HepG2 (cell line): Measurements from ENCODE around the gene CGREF1. TPM values are rescaled to one million over a fixed set of nuclear protein-coding genes. Genes with fewer than 3 reads are reported as not detected.
A peak's percentile ranks its signal among the peaks of the same experiment; 100 is the strongest.

Experiments
- ATAC-seq: fragments of 200-7000 bp; cut with Tn5 transposase; 3 replicates; pipeline ENCODE4 v1.9.1; 2020; ENCODE audit warnings: mild to moderate bottlenecking, moderate library complexity
- BruUV-seq: library from RNA; stranded (reverse); fragments of 400-500 nt; replicated peaks from 2 replicates; lab custom pipeline; 2021; lab: Mats Ljungman, UMichigan
- CTCF ChIA-PET: fragments of 300-600 bp; formaldehyde crosslinking; extraction: SDS; loops from one replicate; lab custom pipeline; 2021; ENCODE audit warnings: low total read pairs, inconsistent platforms, low intra/inter-chr PET ratio; lab: Yijun Ruan, JAX
- POLR2A ChIA-PET: fragments of 350-600 bp; sonication (Branson Sonifier 250); formaldehyde crosslinking; loops from one replicate; lab custom pipeline; 2020; ENCODE audit warnings: antibody characterized with exemption, inconsistent platforms; lab: Yijun Ruan, JAX
- DNase-seq: peaks from one replicate; pipeline ENCODE4 v3.0.0-alpha.2; 2015; ENCODE audit warnings: low spot score
- FAIRE-seq: peaks from 3 replicates; lab custom pipeline; 2011; peaks lifted over from hg19 to GRCh38; lab: Jason Lieb, UNC
- H2AFZ ChIP-seq: one replicate; pipeline ENCODE4 v1.6.1; 2011; ENCODE audit warnings: low read length, inconsistent platforms
- H3K27ac ChIP-seq: fragments of 300-600 bp; 3 replicates; pipeline ENCODE4 v1.8.0; 2011; ENCODE audit warnings: mixed run types, mild to moderate bottlenecking, mixed read lengths, low read length, inconsistent platforms; ENCODE audit not compliant: insufficient read depth; ENCODE audit errors: extremely low read length
- H3K27me3 ChIP-seq, 2 experiments: fragments of 200-600 bp in 1 of 2; 2 replicates in 1 of 2; 3 replicates in 1 of 2; pipeline versions ENCODE4 v1.6.0 to v1.8.0; 2011; ENCODE audit warnings: low read length in 2 of 2, mild to moderate bottlenecking in 2 of 2, moderate library complexity in 2 of 2, inconsistent platforms in 1 of 2; ENCODE audit not compliant: insufficient read depth in 2 of 2, control insufficient read depth in 1 of 2
- H3K36me3 ChIP-seq, 2 experiments: fragments of 200-600 bp in 1 of 2; replicated peaks in 1 of 2; 2 replicates in 1 of 2; 3 replicates in 1 of 2; pipeline versions ENCODE4 v1.5.1 to v1.8.0; 2011; ENCODE audit warnings: low read length in 2 of 2, inconsistent platforms in 1 of 2; ENCODE audit not compliant: insufficient read depth in 2 of 2, control insufficient read depth in 1 of 2
- H3K4me1 ChIP-seq: 2 replicates; pipeline ENCODE4 v1.5.1; 2012; ENCODE audit warnings: low read length, inconsistent platforms; ENCODE audit not compliant: insufficient read depth
- H3K4me2 ChIP-seq: 2 replicates; pipeline ENCODE4 v1.6.0; 2011; ENCODE audit warnings: low read depth, low read length, inconsistent platforms
- H3K4me3 ChIP-seq, 3 experiments: fragments of 200-600 bp in 1 of 3; sonication (generic), shearing (Covaris generic) in 1 of 3; replicated peaks in 1 of 3; 2 replicates each; pipeline ENCODE4 v1.5.1; 2011 to 2016; ENCODE audit warnings: low read length in 3 of 3, inconsistent platforms in 2 of 3, low read depth in 2 of 3, mild to moderate bottlenecking in 2 of 3, control low read depth in 1 of 3, mixed read lengths in 1 of 3; ENCODE audit not compliant: insufficient read depth in 1 of 3
- H3K79me2 ChIP-seq: one replicate; pipeline ENCODE4 v1.6.1; 2011; ENCODE audit warnings: low read length, inconsistent platforms; ENCODE audit not compliant: insufficient read depth
- H3K9ac ChIP-seq: 2 replicates; pipeline ENCODE4 v1.6.0; 2011; ENCODE audit warnings: mild to moderate bottlenecking, low read depth, low read length, inconsistent platforms; ENCODE audit not compliant: insufficient read depth
- H3K9me3 ChIP-seq: 2 replicates; pipeline ENCODE4 v1.5.1; 2012; ENCODE audit warnings: mild to moderate bottlenecking, low read length
- H4K20me1 ChIP-seq: 2 replicates; pipeline ENCODE4 v1.6.0; 2011; ENCODE audit warnings: inconsistent platforms, mild to moderate bottlenecking, low read length, moderate library complexity; ENCODE audit not compliant: insufficient read depth
- BATF2 ChIP-seq: sonication (generic); formaldehyde crosslinking; IDR thresholded peaks from 2 replicates; pipeline ENCODE4 v1.8.0; 2022; ENCODE audit warnings: mild to moderate bottlenecking, missing genetic modification reagents, moderate library complexity
- HIVEP1 ChIP-seq: sonication (generic); formaldehyde crosslinking; IDR thresholded peaks from 2 replicates; pipeline ENCODE4 v1.4.0; 2020; ENCODE audit warnings: mild to moderate bottlenecking, missing genetic modification reagents
- NFKB2 ChIP-seq: sonication (generic); formaldehyde crosslinking; IDR thresholded peaks from 2 replicates; pipeline ENCODE4 v1.4.0; 2020; ENCODE audit warnings: missing genetic modification reagents, borderline replicate concordance
- NR0B2 ChIP-seq: sonication (generic); formaldehyde crosslinking; IDR thresholded peaks from 2 replicates; pipeline ENCODE4 v1.4.0; 2020; ENCODE audit warnings: mild to moderate bottlenecking, missing genetic modification reagents
- POGK ChIP-seq: sonication (generic); formaldehyde crosslinking; conservative IDR thresholded peaks from 2 replicates; pipeline ENCODE4 v1.8.0; 2022; ENCODE audit warnings: mild to moderate bottlenecking, moderate library complexity, missing genetic modification reagents
- SMAD3 ChIP-seq: sonication (generic); formaldehyde crosslinking; IDR thresholded peaks from 2 replicates; pipeline ENCODE4 v1.4.0; 2020; ENCODE audit warnings: missing genetic modification reagents
- TFAP4 ChIP-seq: sonication (generic); IDR thresholded peaks from 2 replicates; pipeline ENCODE4 v1.6.1; 2016; ENCODE audit warnings: low read depth, borderline replicate concordance
- THAP9 ChIP-seq: sonication (generic); formaldehyde crosslinking; IDR thresholded peaks from 2 replicates; pipeline ENCODE4; 2020; ENCODE audit warnings: missing genetic modification reagents, mild to moderate bottlenecking, borderline replicate concordance
- ZNF18 ChIP-seq: sonication (generic); formaldehyde crosslinking; IDR thresholded peaks from 2 replicates; pipeline ENCODE4 v1.8.0; 2022; ENCODE audit warnings: mild to moderate bottlenecking, missing genetic modification reagents; ENCODE audit not compliant: insufficient replicate concordance
- ZNF296 ChIP-seq: sonication (generic); formaldehyde crosslinking; conservative IDR thresholded peaks from 2 replicates; pipeline ENCODE4 v1.5.0; 2020; ENCODE audit warnings: mild to moderate bottlenecking, missing genetic modification reagents
- ZNF607 ChIP-seq: sonication (generic); formaldehyde crosslinking; IDR thresholded peaks from 2 replicates; pipeline ENCODE4 v1.5.1; 2020; ENCODE audit warnings: missing genetic modification reagents, mild to moderate bottlenecking, borderline replicate concordance
- ZNF816 ChIP-seq: sonication (generic); formaldehyde crosslinking; IDR thresholded peaks from 2 replicates; pipeline ENCODE4 v1.8.0; 2022; ENCODE audit warnings: missing genetic modification reagents, mild to moderate bottlenecking, borderline replicate concordance
- WGBS: methylation state at CpG from one replicate; pipeline ENCODE4 v1.1.6; 2017; ENCODE audit warnings: low lambda C conversion rate; 5-methylcytosine and 5-hydroxymethylcytosine counted together
- in situ Hi-C: cut with HindIII; loops from 2 replicates; pipeline ENCODE4 v1.10.0; 2017; ENCODE audit warnings: low pct_unique_long_range_greater_than_20kb; ENCODE audit not compliant: extremely low pct_ligation_motif_present
- intact Hi-C: fragments of 100-400 bp; cut with micrococcal nuclease; formaldehyde crosslinking; loops from one replicate; pipeline ENCODE4 v1.10.0; 2022; ENCODE audit not compliant: unreplicated experiment
- polyA plus RNA-seq, 8 experiments: library from polyadenylated mRNA; depleted of rRNA in 3 of 8; stranded (reverse) in 7 of 8; unstranded in 1 of 8; fragments of >200 nt; fragmentation: Illumina TruSeq in 4 of 8; extraction: Trizol in 4 of 8; gene quantifications; 2 replicates each; pipeline versions ENCODE4 v1.2.1 to v1.2.3, GENCODE V29; 2011 to 2016; ENCODE audit warnings: low read depth in 4 of 8, missing spikeins in 1 of 8, mixed read lengths in 1 of 8; ENCODE audit not compliant: insufficient read depth in 1 of 8
- total RNA-seq, 5 experiments: library from RNA; depleted of rRNA; stranded (reverse); fragments of >200 nt; fragmentation: Illumina TruSeq; extraction: Trizol; gene quantifications; 2 replicates each; pipeline ENCODE4 v1.2.3, GENCODE V29; 2016; ENCODE audit warnings: low read depth in 1 of 5

The CGREF1 gene
- total and polyA plus RNA-seq, 2 of the 13 experiments (the other 11 are each of a cell fraction or from before 2014, with no cell fraction given) = 13.9 to 23.4 TPM

GRCh38 chr2:27070653-27071276 lies 48.2 kb downstream of the CGREF1 start:
- in situ Hi-C loops = no loop called here
- ChIA-PET CTCF (no interaction called here), POLR2A (interaction anchor here (1.0 to 4.3 kb wide), 13 partner anchors 9 to 557 kb away, joined by 3 to 106 read pairs (median 12); partner anchors contain the start of genes ABHD1, AGBL5, ATRAID and CCDC121)
- H3K27me3 ChIP-seq = peaks cover 0 to 16% of the 10 kb centered on the region in 2 experiments; a peak in 2 of 5 replicates
- H3K79me2 ChIP-seq = peaks cover 30% of the 10 kb centered on the region
- no peaks in the 10 kb centered on the region for H3K9me3 ChIP-seq
- H3K36me3 ChIP-seq = peaks cover 15 to 27% of the 10 kb centered on the region in 2 experiments
- TSS peak; percentile 66 for BruUV-seq
- intact Hi-C loops = loop anchor here (1.0 kb wide), 1 partner anchor 19 kb away; the partner anchor contains the start of gene AGBL5
- DNase-seq = no peak
- no peaks in the 10 kb centered on the region for H4K20me1 ChIP-seq
- peak overlapping the region; percentile 97 for H3K9ac ChIP-seq
- ATAC-seq = peak; percentile 2
- FAIRE-seq = no peak
- peak overlapping the region; percentile 96 for H3K4me2 ChIP-seq
- peaks cover 63% of the 10 kb centered on the region for H3K4me1 ChIP-seq
- WGBS = 4% methylated on average over 5 of the region's 11 CpGs
- H2AFZ ChIP-seq = no peak overlapping the region
- H3K4me3 ChIP-seq = peak overlapping the region; percentile 92 to 99 (median 98)
- H3K27ac ChIP-seq = peak overlapping the region; percentile 72
- peak; percentile 18; the same call in 1 of the 2 replicates for TF ChIP-seq NR0B2
- TF ChIP-seq SMAD3 (CRISPR knock-in tag) = 0 out of 2 replicates have a peak, but pooled peaks have one; percentile 1
- 0 out of 2 replicates have a peak, but pooled peaks have one; percentile 25 for TF ChIP-seq ZNF607 (CRISPR knock-in tag)
- peak; percentile 58 for TF ChIP-seq ZNF18 (CRISPR knock-in tag)
- 0 out of 2 replicates have a peak, but pooled peaks have one; percentile 31 for TF ChIP-seq ZNF296 (CRISPR knock-in tag)
- TF ChIP-seq THAP9 (CRISPR knock-in tag) = 0 out of 2 replicates have a peak, but pooled peaks have one; percentile 14
- TF ChIP-seq TFAP4 = no peak
- no peak for TF ChIP-seq NFKB2
- peak; percentile 2; the same call in 1 of the 2 replicates for TF ChIP-seq ZNF816
- no peak for TF ChIP-seq HIVEP1 (CRISPR knock-in tag)
- TF ChIP-seq POGK (CRISPR knock-in tag) = peak; percentile 7; the same call in 1 of the 2 replicates
- no peak for TF ChIP-seq BATF2 (CRISPR knock-in tag)
